NCI-H146 treated with DMSO at 0.1 percent for 48 hours (cell line): Measurements from ENCODE around the gene ANKAR.
"Not testable (repeated sequence)": the region's sequence is repeated elsewhere in the genome, so short reads cannot be mapped to it uniquely, and the experiment has no call there.

Source experiments
- DNase-seq: peaks from one replicate; lab custom pipeline; 2025; ENCODE audit not compliant: unreplicated experiment; lab: John Stamatoyannopoulos, UW

ANKAR gene, protein sequence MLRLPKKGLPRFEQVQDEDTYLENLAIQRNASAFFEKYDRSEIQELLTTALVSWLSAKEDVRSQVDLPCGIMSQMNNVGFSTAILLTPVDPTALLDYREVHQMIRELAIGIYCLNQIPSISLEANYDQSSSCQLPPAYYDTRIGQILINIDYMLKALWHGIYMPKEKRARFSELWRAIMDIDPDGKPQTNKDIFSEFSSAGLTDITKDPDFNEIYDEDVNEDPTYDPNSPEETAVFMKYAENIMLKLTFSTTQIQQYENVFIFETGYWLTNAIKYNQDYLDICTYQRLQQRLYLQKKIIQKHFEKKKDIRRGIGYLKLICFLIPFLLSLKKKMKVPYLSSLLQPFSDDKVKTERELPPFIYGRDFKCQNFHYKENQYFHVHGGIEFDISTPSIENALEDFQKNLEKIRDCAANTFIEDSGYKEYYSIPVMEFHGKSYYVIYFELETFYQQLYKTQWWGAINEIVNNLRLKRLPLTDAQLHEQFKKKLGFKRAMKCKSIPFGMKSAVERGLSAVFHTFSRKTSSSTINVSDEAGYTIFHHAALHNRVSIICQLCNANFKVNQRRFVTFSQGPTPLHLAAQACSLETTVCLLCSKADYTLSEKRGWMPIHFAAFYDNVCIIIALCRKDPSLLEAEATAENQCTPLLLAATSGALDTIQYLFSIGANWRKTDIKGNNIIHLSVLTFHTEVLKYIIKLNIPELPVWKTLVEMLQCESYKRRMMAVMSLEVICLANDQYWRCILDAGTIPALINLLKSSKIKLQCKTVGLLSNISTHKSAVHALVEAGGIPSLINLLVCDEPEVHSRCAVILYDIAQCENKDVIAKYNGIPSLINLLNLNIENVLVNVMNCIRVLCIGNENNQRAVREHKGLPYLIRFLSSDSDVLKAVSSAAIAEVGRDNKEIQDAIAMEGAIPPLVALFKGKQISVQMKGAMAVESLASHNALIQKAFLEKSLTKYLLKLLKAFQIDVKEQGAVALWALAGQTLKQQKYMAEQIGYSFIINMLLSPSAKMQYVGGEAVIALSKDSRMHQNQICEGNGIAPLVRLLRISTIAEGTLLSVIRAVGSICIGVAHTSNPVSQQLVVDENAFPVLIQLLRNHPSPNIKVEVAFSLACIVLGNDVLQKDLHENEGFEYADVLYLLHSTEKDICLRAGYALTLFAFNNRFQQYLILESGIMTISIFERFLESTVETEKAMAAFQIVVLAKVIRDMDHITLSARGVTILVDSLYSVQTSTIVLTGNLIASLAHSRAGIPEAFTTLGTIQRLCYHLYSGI (N-terminal part only)

DNA sequence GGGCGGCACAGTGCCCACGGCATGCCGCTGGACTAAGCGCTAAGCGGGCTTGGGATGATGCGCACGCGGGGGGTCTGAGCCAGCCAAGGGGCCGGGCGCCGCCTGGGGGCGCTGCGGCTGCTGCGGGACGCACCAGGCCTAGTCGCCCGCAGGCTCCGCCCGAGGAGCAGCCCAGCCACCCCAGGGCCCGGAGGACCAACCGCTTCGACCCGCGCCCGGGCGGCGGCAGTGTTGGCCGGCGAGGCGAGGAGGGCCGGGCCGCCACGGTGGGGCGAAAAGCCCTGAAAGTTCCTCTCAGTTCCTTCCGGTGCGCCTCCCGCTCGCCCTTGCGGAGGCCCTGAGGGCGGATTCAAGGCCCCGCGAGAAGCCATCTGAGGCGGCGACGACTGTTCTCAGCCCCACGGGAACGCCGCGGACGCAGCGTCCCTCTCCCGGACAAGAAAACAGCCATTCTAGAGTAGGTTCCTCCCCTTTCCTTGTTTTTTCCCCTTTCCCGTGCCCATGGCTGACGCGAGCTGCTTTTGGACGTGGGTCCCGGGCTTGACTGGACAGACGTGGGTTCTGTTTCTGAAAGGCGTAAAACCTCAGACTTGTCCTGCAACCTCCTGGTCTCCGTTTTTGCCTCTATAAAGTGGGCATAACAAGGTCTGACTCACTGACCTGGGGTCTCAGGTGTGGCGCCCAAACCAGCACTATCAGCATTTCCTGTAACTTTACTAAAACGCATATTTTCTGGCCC, at the start of gene ANKAR:
TSS of gene ANKAR (plus strand) at position 297 of the 739 bp plus-strand sequence. CDS start 1,821 bp downstream, outside the sequence.
- DNase-seq: peak; percentile 53

DNA sequence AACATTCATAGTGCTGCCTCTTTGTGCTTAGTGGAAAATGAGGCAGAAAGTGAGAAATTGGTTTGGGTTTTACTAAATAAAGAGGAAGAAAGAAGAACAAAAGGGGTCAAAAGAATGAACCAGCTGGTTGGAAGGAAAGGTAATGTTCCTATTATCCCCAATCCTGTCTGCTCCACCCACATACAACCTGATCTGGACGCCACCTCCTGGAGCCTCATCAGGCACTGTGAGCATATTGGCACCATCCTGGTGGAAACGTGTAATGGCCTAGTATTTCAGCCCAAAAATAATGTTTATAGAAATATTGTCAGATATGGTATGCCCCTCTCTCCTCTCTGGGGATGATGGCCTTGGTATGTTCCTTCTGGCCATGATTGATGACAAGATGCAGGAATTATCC, 48.8 kb upstream of the ANKAR start:
- DNase-seq: no peak

DNA sequence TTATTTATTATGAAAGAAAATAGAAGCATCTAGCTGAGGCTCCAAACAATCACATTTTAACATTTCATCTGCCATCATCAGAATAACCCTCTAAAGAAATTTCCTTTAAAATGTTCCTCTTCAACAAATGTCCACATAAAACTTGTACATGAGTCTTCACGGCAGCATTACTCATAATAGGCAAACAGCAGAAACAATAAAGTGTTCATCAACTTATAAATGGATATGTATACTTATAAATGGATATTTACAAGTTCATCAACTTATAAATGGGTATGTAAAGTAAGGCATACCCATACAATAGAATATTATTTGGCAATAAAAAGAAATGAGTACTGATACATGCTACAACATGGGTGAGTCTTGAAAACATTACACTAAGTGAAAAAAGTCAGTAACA, 46.7 kb upstream of the ANKAR start:
- DNase-seq: no peak

DNA sequence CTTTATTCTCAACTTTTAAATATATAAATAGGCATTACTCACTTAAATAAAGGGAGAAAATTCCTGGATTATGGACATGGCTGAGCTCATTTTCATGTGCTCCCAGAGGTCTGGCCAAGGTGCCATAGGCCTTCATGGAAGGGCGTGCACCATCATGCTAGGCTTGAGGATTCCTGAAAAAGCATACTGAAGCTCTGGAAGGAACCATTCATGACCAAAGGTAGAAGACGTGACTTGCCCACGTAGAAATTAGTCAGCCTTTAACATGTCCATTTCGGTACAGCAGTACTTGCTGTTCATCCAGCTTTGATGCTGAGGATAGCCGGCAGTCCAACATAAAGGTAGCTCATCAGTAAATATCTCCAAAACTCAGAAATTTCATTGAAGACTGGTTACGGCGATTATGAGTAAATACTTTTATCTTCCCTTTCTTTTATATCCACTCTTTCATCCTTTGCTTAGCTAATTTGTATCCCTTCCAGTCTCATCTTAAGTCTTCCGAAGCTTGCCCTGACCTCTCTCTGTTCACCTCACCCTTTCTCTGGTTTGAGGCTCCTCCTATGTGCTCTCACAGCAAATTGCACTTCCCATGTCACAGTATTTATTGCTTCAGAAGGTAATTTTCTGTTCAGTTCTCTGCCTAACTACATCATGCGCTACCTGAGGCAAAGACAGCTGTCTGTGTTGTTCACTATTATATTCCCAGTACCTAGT, 45.5 kb upstream of the ANKAR start:
- DNase-seq: no peak

DNA sequence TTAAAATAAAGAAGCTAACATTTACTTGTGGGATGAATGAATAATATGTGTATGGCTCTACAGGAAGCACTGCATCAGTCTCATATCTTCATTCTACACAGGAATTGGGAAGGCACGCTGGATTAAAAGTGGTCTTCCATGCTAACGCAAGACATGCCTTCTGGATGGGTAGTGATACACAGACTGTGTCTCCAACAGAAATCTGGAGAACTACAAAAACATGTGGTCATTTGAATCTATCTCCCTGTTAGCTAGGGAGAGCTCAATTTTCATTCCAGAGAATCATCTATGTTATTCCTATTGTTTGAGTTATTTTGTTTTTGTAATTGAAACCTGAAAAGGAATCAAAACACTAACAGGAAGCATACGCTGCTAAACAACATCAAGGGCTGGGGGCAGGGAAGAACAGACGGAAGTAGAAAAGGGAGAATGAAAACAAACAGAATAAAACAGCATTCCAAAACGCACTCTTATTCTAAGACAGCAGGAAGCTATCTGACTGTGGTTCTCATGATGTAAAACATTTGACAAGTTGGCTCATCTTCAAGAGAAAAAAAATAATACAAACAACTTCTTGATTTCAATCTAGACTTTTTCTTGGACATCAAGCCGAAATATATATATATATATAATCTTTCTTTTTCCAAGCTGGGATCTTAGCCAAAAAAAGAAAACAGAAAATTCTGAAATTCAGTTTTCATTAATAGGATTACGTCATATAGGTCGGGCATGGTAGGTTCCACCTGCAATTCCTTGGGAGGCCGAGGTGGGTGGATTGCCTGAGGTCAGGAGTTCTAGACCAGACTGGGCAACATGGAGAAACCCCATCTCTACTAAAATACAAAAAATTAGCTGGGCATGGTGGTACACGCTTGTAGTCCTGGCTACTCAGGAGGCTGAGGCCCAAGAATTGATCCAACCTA, 44.7 kb upstream of the ANKAR start:
- DNase-seq: no peak

DNA sequence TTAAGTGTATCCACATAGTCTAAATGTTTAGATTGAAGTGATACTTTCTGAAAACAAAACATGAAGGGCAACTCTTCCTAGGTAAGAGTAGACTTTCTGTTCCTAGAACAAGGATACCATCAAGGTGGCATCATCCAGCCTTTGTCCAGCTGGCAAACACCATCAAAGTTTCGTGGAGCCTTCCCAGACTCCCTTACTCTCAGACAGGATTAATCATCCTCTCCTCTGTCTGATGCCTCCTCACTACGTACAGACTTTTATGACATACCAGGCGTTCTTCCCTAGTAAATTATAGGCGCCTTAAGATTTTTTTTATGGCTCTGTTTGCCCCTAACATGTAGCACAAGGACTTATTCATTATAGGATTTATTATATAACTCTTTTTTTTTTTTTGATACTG, 42.6 kb upstream of the ANKAR start:
- DNase-seq: no peak

DNA sequence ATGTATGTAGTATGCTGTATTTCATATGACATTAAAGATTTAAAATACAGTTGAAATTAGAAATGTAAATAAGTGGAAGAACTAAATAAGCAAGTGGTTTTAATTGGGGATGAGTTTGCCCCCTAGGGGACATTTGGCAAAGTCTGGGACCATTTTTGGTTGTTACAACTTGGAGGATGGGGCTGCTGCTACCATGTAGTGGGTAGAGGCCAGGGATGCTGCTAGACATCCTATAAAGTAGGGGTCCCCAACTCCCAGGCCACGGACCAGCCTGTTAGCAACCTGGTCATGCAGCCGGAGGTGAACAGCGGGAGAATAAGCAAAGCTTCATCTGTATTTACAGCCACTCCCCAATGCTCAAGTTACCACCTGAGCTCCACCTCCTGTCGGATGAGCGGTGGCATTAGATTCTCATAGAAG, 41.1 kb upstream of the ANKAR start:
- DNase-seq: no peak

DNA sequence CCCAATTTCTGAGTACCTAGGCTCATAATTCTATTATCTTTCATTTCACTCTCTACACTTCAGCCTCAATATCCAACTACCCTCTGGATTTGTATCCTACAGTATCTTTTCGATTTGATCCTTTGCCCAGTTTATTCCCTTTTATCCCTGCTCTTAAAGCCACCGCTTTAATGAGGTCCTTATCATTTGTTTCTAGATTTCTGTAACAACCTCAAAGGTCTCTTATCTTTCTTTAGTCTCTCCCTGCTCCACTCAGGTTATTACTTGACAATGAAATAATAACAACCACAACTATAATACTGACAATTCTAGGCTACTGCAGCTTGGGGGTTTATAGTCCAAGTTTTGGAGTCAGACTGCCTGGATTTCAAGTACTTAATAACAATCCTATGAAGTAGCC, 39.1 kb upstream of the ANKAR start:
- DNase-seq: no peak

DNA sequence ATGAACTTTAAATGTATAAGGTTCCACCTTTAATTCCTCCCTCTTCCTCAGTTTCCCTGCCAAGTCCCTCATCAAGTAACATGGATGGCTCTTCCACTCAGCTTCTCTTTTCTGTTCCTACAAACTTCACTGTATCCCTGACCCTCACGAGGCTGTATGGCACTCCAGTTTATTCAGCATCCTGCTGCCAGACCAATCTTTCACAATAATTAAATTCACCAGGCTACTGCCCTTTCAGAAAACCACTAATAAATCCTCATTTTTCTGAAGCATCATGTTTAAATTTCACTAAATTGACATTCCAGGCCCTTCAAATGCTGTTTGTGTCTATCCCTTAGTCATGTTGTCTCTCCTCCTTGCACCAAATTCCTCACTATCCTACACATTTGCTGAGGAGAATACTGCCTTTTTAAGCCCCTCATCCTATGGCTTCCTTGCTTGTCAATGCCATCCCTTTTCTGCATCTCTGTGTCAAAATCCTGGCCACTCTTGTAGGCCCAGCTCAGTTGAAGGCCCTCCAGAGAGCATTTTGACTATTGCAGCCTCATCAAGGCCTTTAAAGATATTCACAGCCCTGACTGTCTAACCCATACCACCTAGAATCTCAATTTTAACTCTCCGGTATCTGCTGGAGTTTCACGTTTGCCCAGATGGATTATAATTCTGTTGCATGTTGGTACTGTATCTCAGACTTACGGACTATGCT, 36.0 kb upstream of the ANKAR start:
- no peak for DNase-seq

DNA sequence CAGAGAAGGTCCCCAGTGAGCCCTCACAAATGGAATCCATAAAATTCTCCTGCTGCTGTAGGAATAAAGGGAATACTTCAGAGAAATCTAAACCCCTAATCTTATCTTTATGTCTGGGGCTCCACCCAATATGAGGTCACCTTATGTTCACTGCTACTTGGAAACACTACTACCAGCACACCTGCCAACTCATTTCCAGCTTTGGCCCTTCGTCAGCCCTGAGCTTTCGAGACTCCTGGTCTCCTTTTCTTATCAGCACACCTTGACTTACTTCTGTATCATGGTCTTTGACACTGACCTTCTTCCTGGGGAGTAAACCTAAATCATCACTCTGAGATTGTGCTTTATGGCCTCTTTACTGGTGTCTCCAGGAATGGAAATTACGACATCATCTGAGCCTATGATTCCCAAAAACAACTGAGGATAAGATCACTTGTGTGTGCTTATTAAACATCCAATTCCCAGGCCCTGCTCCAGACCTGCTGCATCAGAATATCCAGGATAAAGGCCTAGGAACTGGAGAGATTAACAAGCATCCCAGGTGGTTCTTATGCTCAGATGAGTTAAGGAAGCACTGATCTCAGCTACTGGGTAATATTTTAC, 35.4 kb upstream of the ANKAR start:
- no peak for DNase-seq

DNA sequence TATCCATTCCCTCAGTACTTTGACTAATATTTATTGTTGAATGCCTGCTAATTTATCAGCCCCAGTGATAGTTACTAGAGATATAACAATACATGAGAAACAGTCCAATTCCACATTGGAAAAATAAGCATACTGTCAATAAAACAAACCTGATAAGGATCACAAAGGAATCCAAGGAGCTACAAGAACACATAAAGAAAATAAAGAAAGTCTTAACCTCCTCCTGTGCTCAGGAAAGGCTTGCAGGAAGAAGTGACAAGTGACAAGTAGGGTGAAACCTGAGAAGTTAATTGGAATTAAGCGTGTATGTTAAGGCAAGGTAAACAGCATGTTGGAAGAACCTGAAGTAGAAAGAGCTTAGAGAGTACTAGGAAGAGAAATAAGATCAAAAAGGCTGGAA, 33.5 kb upstream of the ANKAR start:
- no peak for DNase-seq

DNA sequence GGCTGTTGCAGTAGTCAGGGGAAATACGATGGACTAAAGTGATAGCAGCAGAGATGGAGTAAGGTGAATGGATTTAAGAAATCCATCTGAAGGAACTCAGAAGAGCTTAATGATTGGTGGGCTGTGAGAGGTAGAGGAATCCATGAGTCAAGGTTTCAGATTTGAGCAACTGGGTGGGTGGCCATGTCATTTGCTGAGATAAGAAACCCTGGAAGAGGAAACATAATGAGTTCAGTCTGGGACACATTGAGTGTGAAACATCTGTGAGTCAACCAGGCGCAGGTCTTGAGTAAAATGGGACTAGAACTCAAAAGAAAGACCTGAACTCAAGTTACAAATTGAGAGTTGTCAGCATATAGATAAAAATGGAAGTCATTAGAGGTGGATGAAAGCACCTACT, 32.9 kb upstream of the ANKAR start:
- no peak for DNase-seq

DNA sequence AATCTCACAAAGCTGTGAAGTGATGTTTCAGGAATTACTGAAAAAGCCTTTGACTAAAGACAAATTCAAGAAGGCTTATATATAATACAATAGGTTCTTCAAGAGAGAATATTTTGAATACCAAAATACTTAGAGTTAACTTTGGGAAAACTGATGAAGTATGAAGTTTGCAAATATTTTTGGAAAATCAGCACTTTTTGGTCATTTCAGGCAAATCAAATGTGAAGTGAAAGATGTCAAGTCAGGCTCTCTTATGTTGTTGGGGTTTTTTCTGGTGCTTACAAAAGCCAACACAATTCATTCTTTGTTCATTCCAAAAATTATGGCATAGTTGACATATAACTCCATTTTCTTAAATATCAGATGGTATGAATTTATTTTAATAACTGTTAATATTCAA, 27.9 kb upstream of the ANKAR start:
- DNase-seq: no peak

DNA sequence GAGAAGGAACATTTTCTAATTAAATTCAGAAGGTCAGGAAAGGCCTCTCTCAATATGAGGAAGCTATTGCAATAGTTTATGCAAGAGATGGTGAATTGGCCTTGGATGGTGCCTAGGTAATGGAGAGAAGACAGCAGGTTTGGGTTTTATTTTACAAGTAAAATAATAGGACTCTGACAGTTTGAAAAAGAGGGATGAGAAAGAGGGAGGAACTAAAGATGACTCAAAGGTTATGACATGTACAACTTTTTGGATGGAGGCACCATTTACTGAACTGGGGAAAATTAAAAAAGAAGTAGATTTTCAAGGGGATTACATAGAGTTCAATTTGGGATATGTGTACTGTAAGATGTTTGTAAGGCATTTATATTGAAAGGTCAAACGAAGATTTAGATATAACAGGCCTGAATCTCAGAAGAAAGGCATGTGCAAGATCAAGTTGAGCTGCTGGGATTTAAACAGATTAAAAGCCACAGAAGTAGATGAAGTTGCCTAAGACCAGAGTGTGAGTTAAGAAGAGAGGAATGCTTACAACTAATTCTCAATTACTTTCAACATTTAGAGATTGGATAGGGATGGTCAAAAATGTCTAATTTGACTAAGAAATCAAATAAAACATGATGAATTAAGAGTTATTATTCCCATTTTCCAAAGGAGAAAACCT, 25.5 kb upstream of the ANKAR start:
- no peak for DNase-seq

DNA sequence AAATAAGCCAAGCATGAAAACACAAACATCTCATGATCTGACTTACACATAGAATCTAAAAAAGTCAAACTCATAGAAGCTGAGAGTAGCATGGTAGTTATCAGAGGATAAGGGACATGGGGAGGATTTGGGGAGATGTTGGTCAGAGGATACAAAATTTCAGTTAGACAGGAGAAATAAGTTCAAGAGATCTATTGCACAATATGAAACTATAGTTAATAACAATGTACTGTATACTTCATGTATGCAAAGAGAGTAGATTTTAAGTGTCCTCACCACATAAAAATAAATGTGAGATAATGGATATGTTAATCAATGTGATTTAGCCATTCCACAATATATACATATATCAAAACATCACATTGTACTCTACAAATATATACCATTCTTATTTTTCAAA, 23.2 kb upstream of the ANKAR start:
- DNase-seq: no peak

DNA sequence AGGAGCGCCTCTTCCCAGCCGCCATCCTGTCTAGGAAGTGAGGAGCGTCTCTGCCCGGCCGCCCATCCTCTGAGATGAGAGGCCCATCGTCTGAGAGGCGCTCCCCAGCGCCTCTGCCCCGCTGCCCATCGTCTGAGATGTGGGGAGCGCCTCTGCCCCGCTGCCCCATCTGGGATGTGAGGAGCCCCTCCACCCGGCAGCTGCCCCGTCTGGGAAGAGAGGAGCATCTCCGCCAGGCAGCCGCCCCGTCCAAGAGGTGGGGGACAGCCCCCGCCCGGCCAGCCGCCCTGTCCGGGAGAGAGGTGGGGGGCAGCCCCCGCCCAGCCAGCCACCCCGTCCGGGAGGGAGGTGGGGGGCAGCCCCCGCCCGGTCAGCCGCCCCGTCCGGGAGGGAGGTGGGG, 21.0 kb upstream of the ANKAR start:
- not testable (repeated sequence) for DNase-seq

DNA sequence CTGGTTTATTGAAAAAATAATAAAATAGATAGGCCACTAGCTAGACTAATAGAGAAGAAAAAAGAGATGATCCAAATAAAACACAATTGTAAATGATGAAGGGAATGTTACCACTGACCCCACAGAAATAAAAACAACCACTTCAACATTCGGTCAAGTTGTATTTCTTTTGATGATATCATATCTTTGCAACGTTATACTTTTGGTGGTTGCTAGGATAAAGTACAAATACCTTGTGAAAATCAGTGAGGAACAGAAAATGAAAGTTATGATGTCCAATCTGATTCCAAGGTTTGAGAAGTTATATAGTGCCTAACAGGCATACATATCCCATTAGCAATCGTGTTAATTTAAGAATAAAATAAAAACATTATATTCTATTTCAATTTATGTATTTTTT, 19.8 kb upstream of the ANKAR start:
- no peak for DNase-seq
